ENCODE data around the gene KRT26.

The KRT26 gene

DNA sequence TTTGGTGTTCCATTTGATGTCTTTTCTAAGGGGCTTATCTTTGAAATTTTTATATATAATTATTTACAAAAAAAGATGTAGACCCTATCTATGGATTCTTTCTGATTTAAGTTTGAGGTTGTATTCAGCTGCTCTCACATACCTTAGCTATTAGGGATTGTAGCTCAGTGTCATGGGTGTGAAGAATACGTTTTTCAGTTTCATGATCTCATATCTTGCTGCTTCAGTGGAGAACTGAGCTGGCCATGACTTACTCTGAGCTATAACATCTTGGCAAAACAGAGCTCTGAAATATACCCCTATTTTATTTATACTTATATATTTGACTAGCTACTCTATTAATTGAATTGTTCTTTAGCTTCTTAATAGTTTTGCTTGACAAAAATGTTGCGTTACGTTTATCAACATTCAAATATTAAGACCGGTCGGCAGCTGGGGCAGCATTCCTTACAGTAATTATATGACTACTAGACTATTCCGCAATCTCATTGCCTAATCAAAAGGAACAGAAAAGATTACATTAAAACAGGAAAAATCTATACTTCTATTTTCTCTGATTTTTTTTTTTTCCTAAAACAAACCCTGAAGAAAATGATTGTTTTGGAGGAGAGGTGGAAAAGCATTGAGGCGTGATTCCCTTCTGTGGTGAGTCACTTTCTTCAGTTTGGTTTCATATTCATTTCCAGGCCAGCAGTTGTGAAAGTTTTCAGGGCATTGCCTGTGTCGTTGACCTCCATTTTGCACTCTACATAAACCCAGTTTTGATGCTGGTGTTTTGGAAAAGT lies 44.4 kb downstream of the KRT26 start:
- peak; percentile 28 for DNase-seq (ENCODE audit: low read depth)

DNA sequence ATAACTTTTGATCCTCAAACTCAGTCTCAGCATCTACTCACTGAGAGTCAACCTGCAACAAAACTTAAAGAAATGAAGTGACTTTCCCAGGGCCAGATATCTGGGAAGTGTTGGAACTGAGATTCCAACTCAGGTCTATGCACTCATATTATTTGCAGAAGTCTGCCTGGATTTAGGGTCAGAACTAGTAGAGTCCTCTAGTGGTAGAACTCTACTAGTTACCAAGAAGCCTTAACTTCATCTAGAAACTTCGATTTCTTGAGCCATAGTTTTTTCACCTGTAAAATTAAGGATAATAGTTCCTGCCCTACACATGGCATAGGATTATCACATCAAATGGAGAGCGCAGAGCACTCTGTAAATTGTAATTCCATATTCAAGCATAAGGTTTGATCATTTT lies 45.1 kb downstream of the KRT26 start:
- no peak for DNase-seq (ENCODE audit: low read depth)

DNA sequence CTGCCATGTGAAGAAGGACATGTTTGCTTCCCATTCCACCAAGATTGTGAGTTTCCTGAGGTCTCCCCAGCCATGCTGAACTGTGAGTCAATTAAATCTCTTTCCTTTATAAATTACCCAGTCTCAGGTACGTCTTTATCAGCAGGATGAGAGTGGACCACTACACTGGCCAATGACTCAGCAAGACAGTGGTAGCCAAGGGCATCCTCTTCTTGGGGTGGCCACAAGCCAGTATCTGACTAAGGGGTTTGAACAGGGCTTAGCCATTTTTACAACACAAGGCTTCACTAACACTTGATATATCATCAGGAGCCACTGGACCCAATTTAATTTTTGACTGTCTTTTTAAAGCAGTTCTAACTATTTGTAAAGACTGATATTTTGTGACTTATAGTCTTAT lies 47.3 kb downstream of the KRT26 start:
- no peak for DNase-seq (ENCODE audit: low read depth)

GRCh38 chr17:40722241-40722640 lies 49.8 kb downstream of the KRT26 start:
- no peak for DNase-seq (ENCODE audit: low read depth)

DNA sequence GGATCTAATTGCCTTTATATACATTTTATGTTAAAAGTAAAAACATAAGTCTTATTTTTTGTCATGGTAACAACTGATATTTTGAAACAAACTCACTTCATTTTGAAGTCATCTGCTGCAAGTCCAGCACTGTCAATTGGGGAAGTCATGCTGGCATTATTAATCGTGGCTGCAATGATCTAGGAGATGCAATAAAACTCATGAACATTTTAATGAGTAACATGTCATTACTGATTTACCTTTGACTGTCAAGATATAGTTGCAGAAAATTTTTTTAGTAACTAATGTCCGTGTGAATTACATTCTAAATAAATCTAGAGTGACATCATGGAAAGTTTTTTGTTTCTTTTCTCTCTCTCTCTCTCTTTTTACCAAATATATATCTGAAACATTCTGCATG lies 51.1 kb downstream of the KRT26 start:
- DNase-seq (ENCODE audit: low read depth): no peak

GRCh38 chr17:40718930-40719329 lies 53.1 kb downstream of the KRT26 start:
- DNase-seq (ENCODE audit: low read depth): no peak

GRCh38 chr17:40717776-40718175 lies 54.2 kb downstream of the KRT26 start:
- no peak for DNase-seq (ENCODE audit: low read depth)

All from amniotic epithelial cell (primary cell).